Eye (tissue), 1 donor: ENCODE measurements around the gene BICRAL.
"Not testable (repeated sequence)": the region's sequence is repeated elsewhere in the genome, so short reads cannot be mapped to it uniquely, and the experiment has no call there.

ENCODE experiments used
- DNase-seq: peaks from one replicate; pipeline ENCODE4 v3.0.0-alpha.2; 2015

The BICRAL gene

DNA sequence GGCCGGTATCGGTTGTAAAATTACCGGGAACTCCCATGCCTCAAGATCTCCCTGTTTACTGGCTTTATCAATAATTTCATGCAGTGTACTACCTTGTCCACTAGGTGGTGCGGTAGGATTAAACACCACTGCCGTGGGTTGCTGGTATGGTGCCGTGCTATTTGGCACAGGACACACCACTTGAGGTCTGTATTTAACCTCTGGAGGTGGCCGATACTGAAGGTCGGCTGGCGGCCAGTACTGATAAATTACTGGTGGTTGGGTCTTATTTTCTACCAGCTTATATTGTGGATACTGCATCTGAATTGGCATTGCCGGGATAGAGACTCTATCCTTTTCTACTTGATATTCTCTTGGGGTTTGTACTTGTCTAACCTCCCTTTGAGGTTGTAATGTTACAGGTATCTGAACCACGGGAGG, 119.7 kb downstream of the BICRAL start:
- peak; percentile 95 for DNase-seq

GRCh38 chr6:42902429-42903263, 120.8 kb downstream of the BICRAL start:
- not testable (repeated sequence) for DNase-seq

- no peak for DNase-seq
These were observed 122.6 kb downstream of the BICRAL start for GRCh38 chr6:42904467-42904866.

DNA sequence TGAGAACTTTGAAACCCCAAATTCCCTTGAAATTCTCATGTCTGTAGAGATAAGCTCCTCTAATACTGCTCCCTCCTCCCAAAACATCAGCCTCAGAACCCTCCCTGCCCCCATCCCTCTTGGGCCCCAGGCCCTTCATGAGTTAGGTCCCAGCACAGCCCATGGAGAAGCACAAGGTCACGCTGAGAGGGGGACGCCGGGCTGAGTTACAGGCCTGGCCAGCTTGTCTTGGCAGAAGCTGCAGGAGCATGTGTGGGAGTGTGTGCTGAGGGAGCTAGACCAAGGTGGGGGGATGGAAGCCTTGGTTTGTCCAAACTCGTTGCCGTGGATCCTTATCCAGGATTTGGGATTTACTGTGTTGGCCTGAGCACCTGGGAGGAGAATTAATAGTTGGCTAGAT, 125.5 kb downstream of the BICRAL start:
- DNase-seq: no peak

GRCh38 chr6:42909835-42910234, 128.0 kb downstream of the BICRAL start:
- no peak for DNase-seq

DNA sequence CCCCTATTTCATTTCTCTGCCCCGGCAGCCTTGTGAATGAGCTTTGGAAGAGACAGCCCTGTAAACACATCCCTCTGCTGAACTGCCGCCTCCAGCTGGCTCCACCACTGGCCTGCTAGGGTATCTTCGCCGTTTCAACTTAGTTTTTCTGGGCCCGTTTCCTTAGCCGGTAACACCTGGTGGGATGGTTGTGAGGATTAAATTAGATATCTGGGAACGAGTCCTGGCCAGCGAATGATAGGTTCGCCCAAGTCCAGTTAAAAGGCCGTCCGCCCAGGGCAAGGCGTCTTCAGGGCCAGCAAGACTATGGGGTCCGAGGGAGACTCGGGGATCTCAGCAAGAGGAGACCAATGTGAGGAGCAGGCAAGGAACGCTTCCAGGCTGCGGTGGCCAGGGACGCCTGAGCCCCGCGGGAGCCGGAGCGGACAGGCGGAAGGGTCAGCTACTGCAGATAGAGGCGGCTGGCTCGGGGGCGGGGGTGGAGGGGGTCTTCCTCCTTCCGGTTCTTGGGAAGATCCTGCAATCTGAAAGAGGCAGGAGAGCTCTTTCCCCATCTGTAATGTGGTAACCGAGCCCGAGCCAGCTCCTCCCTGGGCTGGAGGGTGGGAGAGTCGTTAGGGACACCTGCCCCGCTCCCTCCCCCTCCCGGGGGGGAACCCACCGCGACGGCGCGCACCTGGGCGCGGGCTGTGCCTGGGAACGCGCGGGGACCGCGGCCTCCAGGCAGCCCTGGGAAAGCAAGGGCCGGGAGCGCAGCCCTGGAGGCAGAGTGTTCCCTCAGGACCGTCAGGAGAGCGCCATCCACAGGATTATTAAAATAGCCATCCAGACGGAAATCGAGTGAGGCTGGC, 129.5 kb downstream of the BICRAL start:
- peak; percentile 71 for DNase-seq

DNA sequence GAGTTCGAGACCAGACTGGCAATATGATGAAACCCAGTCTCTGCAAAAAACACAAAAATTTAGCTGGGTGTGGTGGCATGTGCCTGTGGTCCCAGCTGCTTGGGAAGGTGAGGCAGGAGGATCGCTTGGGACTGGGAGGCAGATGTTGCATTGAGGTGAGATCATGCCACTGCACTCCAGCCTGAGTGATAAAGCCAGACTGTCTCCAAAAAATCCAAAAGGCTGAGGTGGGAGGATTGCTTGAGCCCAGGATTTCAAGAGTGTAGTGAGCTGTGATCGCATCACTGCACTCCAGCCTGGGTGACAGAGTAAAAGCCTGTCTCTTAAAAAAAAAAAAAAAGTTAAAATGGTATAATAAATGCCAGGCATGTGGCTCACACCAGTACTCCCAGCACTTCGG, 132.7 kb downstream of the BICRAL start:
- no peak for DNase-seq

GRCh38 chr6:42915732-42916131, 133.9 kb downstream of the BICRAL start, which contains the start of gene PTCRA:
PTCRA (plus strand) TSS chr6:42916053; CDS start chr6:42916070, 17 bp downstream.
- DNase-seq: no peak

DNA sequence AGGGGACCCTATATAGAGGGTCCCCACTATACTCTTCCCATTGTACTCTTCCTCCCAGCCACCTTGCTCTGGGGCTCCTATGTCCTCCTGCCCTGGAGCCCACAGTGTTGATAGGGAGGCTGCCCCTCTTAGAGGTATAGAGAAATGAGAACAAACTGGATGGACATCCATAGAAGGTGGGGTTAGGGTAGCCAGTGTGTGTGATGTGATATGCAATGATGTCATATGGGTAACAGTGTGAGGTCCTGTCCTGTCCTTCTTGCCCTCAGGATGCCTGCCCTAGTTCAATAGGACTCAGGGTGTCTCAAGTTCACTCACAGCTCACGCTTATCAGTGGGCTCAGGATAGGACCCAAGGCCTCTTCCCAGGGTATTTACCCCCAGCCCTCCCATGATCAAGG, 134.4 kb downstream of the BICRAL start:
- DNase-seq: no peak
